Endodermal cell (in vitro differentiated cells): Measurements from ENCODE around the gene DUT. TPM values are rescaled to one million over a fixed set of nuclear protein-coding genes. Genes with fewer than 3 reads are reported as not detected.

ENCODE experiments used
- DNase-seq: peaks from one replicate; pipeline ENCODE4 v3.0.0-alpha.2; 2017
- H3K27ac ChIP-seq: 2 replicates; pipeline ENCODE4 v1.5.1; 2013; ENCODE audit warnings: mild to moderate bottlenecking, low read depth, low read length, moderate library complexity
- H3K27me3 ChIP-seq: 2 replicates; pipeline ENCODE4 v1.6.1; 2013; ENCODE audit warnings: mild to moderate bottlenecking, low read length, moderate library complexity; ENCODE audit not compliant: insufficient read depth, control insufficient read depth, poor library complexity, severe bottlenecking
- H3K36me3 ChIP-seq: 2 replicates; pipeline ENCODE4 v1.7.0; 2013; ENCODE audit warnings: mild to moderate bottlenecking, low read length, moderate library complexity; ENCODE audit not compliant: control insufficient read depth, insufficient read depth
- H3K4me1 ChIP-seq: one replicate; pipeline ENCODE4 v1.7.0; 2013; ENCODE audit warnings: low read length; ENCODE audit not compliant: control insufficient read depth, insufficient read depth
- H3K4me3 ChIP-seq: 2 replicates; pipeline ENCODE4 v1.5.1; 2013; ENCODE audit warnings: mild to moderate bottlenecking, low read length, moderate library complexity
- H3K9ac ChIP-seq: 2 replicates; pipeline ENCODE4 v1.6.1; 2013; ENCODE audit warnings: mild to moderate bottlenecking, low read length, moderate library complexity; ENCODE audit not compliant: poor library complexity, severe bottlenecking; ENCODE audit errors: extremely low read depth
- H3K9me3 ChIP-seq: 2 replicates; pipeline ENCODE4 v1.6.1; 2013; ENCODE audit warnings: mild to moderate bottlenecking, low read length, moderate library complexity; ENCODE audit not compliant: control insufficient read depth
- H3K27ac Mint-ChIP-seq: 2 replicates; pipeline ENCODE4 v1.8.0; 2020; ENCODE audit warnings: mixed read lengths
- H3K27me3 Mint-ChIP-seq: 2 replicates; pipeline ENCODE4 v1.8.0; 2021; ENCODE audit warnings: mild to moderate bottlenecking, mixed read lengths; ENCODE audit not compliant: insufficient read depth
- H3K36me3 Mint-ChIP-seq: 2 replicates; pipeline ENCODE4 v1.8.0; 2020; ENCODE audit warnings: low read depth, mixed read lengths
- H3K4me1 Mint-ChIP-seq: 2 replicates; pipeline ENCODE4 v1.8.0; 2020; ENCODE audit warnings: mixed read lengths
- H3K4me3 Mint-ChIP-seq: 2 replicates; pipeline ENCODE4 v1.8.0; 2020; ENCODE audit warnings: mild to moderate bottlenecking, moderate library complexity, mixed read lengths
- H3K9me3 Mint-ChIP-seq: 2 replicates; pipeline ENCODE4 v1.8.0; 2020; ENCODE audit warnings: mild to moderate bottlenecking, mixed read lengths
- WGBS, 2 experiments: methylation state at CpG; one replicate each; pipeline versions ENCODE4 v1.1.5 to v1.1.7; 2013; ENCODE audit warnings: missing lambda C conversion rate in 2 of 2, mixed read lengths in 1 of 2; ENCODE audit not compliant: insufficient coverage in 1 of 2, insufficient read length in 1 of 2; 5-methylcytosine and 5-hydroxymethylcytosine counted together
- total RNA-seq, 2 donors: library from RNA; stranded (reverse); fragmentation: NEBNext Ultra II Directional in 1 of 2; extraction: Animal tissue kit (Norgen Biotek cat#: 25700) in 1 of 2; gene quantifications; 2 replicates in 1 of 2; 3 replicates in 1 of 2; pipeline ENCODE4 v1.2.1, GENCODE V29; 2021
- TF ChIP-seq, protein P1 (sequence below): fragments of 200-600 bp; sonication (generic); conservative IDR thresholded peaks from 2 replicates; pipeline ENCODE4 v1.5.0; 2021; ENCODE audit warnings: antibody characterized with exemption, mild to moderate bottlenecking

Gene DUT
- total RNA-seq, 2 donors from 2014 or later = 70.9 to 74.2 TPM

DNA sequence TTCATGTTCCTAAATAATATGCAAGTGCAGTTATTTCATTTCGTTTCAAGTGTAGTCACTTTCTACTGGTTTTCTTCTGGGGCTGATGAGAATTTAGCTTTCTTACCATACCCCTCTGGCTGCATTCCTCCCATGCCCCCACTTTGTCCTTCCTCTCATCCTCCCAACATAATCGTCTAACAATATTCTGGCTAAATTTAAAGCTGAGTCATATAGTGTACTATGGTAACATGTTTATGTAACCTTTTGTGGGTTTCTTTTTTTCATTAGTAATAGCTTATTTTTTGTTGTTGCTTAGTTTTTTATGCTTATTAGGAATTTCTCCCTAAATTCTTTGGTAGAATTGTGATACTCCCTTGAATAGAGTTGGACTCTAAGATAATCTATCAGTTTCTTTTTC, 30.5 kb downstream of the DUT start:
- no peak overlapping the region for H3K4me3 ChIP-seq
- TF ChIP-seq, protein P1, sequence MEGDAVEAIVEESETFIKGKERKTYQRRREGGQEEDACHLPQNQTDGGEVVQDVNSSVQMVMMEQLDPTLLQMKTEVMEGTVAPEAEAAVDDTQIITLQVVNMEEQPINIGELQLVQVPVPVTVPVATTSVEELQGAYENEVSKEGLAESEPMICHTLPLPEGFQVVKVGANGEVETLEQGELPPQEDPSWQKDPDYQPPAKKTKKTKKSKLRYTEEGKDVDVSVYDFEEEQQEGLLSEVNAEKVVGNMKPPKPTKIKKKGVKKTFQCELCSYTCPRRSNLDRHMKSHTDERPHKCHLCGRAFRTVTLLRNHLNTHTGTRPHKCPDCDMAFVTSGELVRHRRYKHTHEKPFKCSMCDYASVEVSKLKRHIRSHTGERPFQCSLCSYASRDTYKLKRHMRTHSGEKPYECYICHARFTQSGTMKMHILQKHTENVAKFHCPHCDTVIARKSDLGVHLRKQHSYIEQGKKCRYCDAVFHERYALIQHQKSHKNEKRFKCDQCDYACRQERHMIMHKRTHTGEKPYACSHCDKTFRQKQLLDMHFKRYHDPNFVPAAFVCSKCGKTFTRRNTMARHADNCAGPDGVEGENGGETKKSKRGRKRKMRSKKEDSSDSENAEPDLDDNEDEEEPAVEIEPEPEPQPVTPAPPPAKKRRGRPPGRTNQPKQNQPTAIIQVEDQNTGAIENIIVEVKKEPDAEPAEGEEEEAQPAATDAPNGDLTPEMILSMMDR = no peak

DNA sequence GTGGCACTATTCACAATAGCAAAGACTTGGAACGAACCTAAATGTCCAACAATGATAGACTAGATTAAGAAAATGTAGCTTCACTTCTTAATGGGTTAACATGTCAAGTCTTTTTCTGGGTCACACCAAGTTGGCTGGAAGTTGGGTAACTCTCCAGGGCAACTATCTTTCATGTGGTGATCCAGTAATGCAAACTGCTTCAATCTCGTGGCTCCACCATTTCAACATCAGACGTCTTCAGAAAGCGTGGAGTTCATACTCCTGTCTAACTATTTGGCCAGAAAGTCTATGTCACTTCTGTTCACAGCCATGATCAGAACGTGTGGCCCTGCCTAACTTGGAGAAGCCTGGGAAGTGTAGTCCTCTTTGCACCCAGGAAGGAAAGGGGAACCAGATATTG, 32.2 kb downstream of the DUT start:
- no peaks in the 10 kb centered on the region for H3K9me3 Mint-ChIP-seq
- H3K36me3 ChIP-seq = no peaks in the 10 kb centered on the region
- H3K9ac ChIP-seq = no peak overlapping the region
- H3K4me3 ChIP-seq = no peak overlapping the region
- no peak overlapping the region for H3K27ac Mint-ChIP-seq
- TF ChIP-seq, protein P1 = no peak
- H3K36me3 Mint-ChIP-seq = no peaks in the 10 kb centered on the region
- H3K27me3 ChIP-seq = no peaks in the 10 kb centered on the region
- no peak overlapping the region for H3K4me3 Mint-ChIP-seq
- H3K27me3 Mint-ChIP-seq = no peaks in the 10 kb centered on the region
- H3K9me3 ChIP-seq = no peaks in the 10 kb centered on the region
- DNase-seq = no peak
- WGBS, 2 experiments = 74 to 75% methylated on average over 5 of the region's 5 CpGs
- no peaks in the 10 kb centered on the region for H3K4me1 ChIP-seq
- H3K4me1 Mint-ChIP-seq = peaks cover 5% of the 10 kb centered on the region
- no peak overlapping the region for H3K27ac ChIP-seq

More for the DNA sequence above, 30.5 kb downstream of the DUT start:
- Histone ChIP-seq H3K36me3 (no peaks in the 10 kb centered on the region), H3K27me3 (no peaks in the 10 kb centered on the region), H3K4me1 (no peaks in the 10 kb centered on the region), H3K9me3 (no peaks in the 10 kb centered on the region), H3K9ac (no peak overlapping the region), H3K27ac (no peak overlapping the region)
- H3K27ac Mint-ChIP-seq = no peak overlapping the region
- no peaks in the 10 kb centered on the region for H3K36me3 Mint-ChIP-seq
- no peak overlapping the region for H3K4me3 Mint-ChIP-seq
- peaks cover 9% of the 10 kb centered on the region for H3K4me1 Mint-ChIP-seq
- H3K9me3 Mint-ChIP-seq = no peaks in the 10 kb centered on the region
- H3K27me3 Mint-ChIP-seq = no peaks in the 10 kb centered on the region
- 100% methylated on average over 1 of the region's 2 CpGs; no CpG with 5 or more reads in 1 of the 2 experiments for WGBS, 2 experiments
- no peak for DNase-seq

DNA sequence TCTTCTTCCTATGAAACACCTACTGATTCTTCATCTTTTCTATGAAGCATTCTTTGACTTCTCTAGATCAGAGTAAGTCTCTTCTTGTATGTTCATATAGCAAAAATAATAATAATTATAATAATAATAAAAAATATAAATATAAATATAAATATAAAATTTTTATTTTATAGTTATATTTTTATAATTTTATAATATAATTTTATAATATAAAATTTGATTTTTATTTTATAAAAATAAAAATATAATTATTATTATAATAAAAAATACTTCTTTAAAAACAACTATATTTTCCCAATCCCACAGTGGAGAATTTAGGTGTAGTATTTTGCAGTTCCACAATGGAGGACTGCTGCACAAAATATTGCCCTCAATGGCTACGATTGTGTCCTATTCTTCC, 34.3 kb downstream of the DUT start:
- Mint-ChIP-seq H3K27ac (no peak overlapping the region), H3K27me3 (no peaks in the 10 kb centered on the region), H3K9me3 (no peaks in the 10 kb centered on the region), H3K36me3 (no peaks in the 10 kb centered on the region), H3K4me1 (no peaks in the 10 kb centered on the region), H3K4me3 (no peak overlapping the region)
- 100% methylated on average over 1 of the region's 1 CpG; no CpG with 5 or more reads in 1 of the 2 experiments for WGBS, 2 experiments
- Histone ChIP-seq H3K4me3 (no peak overlapping the region), H3K9ac (no peak overlapping the region), H3K9me3 (no peaks in the 10 kb centered on the region), H3K27ac (no peak overlapping the region), H3K36me3 (no peaks in the 10 kb centered on the region), H3K27me3 (no peaks in the 10 kb centered on the region), H3K4me1 (no peaks in the 10 kb centered on the region)
- TF ChIP-seq, protein P1 = no peak
- no peak for DNase-seq
